Activated T-cell treated with anti-CD3 and anti-CD28 coated beads for 24 hours (primary cell): Measurements from ENCODE around the gene ABI1.
"Not testable (repeated sequence)": the region's sequence is repeated elsewhere in the genome, so short reads cannot be mapped to it uniquely, and the experiment has no call there.

Source experiments
- DNase-seq: peaks from one replicate; pipeline ENCODE4 v3.0.0-alpha.2; 2020; ENCODE audit warnings: low read depth

The ABI1 gene

GRCh38 chr10:26804418-26805393 is 56.1 kb downstream of the ABI1 start:
- DNase-seq, result no peak

DNA sequence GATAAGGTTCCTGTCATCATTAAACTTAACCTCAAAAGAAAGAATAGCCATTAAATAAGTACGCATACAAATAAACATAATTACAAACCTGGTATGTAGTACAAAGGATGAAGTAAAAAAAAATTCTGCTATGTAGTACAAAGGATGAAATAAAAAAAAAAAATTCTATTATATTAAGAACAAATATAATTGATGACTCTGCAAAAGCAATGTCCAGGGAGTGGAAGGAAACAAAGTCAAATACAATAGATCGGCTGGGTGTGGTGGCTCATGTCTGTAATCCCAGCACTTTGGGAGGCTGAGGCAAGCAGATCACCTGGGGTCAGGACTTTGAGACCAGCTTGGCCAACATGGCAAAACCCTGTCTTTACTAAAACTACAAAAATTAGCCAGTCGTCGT is 56.9 kb downstream of the ABI1 start:
- no peak for DNase-seq

DNA sequence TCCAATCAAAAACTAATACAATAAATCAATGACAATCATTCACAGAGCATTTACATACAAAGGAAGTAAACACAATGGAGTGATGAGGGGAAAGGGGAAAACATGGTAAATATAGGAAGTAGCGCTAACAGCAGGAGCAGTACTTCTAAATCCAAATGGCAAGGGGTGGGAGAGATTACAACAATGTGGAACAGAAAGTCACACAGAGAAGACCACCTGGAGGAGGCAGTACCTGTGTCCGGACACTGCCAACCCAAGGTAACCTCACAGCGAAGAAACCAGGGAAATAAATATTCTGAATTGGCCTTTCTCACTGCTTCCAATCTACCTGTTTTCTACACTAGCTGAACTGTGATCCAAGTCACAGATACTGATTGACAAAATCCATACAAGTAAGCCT is 58.2 kb downstream of the ABI1 start:
- no peak for DNase-seq

DNA sequence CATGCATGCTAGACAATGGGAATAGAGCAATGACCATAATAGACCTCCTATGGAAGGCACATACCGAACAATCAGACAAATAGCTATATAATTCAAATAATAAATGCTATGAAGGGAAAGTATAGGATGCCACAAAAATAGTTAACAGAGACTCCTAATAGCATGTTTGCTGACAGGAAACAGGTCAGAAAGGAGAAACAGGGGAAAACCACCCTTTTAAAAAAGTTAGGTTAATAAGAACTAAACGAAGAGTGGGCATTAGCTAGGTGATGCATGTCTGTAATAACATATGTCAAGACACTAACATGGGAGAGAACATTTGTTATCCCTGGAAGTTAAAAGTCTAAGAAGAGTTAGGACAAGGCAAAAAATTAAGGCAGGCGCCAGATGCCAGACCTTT is 58.9 kb downstream of the ABI1 start:
- DNase-seq, result no peak

- no peak for DNase-seq
Measured at GRCh38 chr10:26801274-26801673, 59.5 kb downstream of the ABI1 start.

DNA sequence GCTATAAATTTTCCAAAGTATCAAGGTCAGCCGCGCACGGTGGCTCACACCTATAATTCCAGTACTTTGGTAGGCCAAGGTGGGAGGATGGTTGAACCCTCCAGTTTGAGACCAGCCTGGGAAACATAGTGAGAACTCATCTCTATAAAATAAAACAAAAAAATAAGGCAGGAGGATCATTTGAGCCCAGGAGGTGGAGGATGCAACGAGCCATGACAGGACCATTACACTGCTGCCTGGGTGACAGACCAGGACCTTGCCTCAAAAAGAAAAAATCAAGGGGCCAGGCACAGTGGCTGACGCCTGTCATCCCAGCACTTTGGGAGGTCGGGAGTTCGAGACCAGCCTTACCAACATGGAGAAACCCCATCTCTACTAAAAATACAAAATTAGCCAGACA is 60.3 kb downstream of the ABI1 start:
- no peak for DNase-seq

DNA sequence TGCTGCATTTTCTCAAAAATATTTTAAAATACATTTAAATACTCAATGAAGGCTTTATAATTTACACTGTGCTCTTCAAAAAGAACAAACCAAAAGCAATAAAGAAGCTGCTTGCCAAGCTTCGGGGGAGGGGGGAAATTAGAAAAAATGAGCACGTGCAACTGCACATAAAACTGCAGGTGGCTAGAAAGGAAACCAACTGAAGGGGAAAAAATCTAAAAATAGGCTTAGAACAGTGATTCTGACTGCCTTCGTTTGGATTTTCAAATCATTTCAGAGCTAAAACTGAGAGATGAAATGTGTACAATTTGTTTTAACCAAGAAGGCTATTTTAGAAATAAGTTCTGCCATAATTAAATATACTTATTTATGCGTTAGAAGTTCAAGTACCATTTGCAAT is 61.4 kb downstream of the ABI1 start:
- no peak for DNase-seq

GRCh38 chr10:26798298-26798697 is 62.5 kb downstream of the ABI1 start:
- DNase-seq, result no peak

- DNase-seq, result no peak
Measured at GRCh38 chr10:26797340-26797739, 63.4 kb downstream of the ABI1 start.

DNA sequence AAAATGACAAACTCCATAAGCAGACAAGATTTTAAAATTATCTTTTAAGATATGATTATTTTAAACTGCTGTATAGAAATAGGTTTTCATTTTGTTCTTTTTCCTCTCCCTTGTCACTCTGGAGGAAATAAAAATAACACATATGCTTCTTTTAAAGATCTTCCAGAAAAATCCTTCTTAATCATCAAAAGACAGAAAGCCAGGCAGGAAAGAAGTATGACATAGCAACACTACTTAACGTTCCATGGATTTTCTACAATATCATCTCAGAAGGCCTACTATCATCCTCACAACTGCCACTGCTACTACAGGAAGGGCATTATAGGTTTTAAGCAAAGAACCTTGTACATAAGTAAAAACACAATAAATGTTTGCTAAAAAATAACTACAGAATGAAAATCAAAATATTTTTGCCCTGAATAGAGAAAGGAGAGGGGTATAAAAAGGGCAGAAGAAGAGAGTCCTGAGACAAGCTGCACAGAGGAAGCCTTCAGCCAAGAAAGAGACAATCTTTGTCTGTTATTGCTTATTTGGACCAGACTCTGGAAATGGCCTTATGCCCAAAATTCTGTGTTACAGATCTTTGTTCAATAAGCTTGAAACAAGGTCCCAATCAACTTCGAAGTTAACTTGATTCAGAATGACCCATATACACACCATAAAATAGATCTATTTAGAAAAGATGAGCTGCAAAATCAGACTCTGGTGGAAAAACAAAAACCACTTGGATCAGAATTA is 67.8 kb downstream of the ABI1 start:
- DNase-seq, result no peak

- DNase-seq, result no peak
Measured at GRCh38 chr10:26790221-26790995, 70.3 kb downstream of the ABI1 start.

- DNase-seq, result not testable (repeated sequence)
Measured at GRCh38 chr10:26789779-26790178, 71.0 kb downstream of the ABI1 start.

- no peak for DNase-seq
Measured at GRCh38 chr10:26787362-26787761, 73.4 kb downstream of the ABI1 start.

GRCh38 chr10:26781797-26782196 is 79.0 kb downstream of the ABI1 start:
- DNase-seq, result no peak

GRCh38 chr10:26780793-26781601 is 79.8 kb downstream of the ABI1 start:
- DNase-seq, result no peak

GRCh38 chr10:26780106-26780792 is 80.5 kb downstream of the ABI1 start:
- no peak for DNase-seq

DNA sequence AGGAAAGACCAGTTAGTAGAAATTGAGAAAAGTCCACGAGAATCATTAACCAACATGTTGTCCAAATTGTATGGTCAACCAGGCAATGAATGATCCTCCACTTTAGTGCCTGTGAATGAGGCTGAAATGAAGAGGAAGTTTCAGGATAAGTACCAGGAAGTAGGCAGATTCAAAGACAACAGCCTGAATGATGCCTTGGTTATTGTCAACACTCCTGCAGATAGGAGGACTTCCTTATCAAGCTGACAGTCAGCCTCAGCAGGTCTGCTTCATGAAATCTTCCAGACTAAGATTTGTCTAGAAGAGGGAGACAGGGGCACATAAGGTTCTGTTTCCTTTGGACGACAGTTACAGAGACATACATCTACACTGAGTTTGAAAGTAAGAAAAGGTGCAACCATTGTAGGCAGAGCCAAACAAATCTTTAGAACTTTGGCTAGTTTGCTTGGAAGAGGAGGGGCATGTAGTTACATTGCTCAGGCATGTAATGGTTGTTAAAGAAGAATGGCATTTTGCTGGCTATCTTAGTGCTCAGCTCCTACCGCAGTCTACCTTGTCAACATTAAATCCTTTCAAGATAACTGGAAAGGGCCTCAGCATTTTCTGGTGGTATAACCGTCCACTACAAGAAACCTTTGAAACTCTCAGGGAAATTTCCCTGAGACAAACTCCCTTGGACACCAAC is 81.4 kb downstream of the ABI1 start:
- DNase-seq, result no peak

DNA sequence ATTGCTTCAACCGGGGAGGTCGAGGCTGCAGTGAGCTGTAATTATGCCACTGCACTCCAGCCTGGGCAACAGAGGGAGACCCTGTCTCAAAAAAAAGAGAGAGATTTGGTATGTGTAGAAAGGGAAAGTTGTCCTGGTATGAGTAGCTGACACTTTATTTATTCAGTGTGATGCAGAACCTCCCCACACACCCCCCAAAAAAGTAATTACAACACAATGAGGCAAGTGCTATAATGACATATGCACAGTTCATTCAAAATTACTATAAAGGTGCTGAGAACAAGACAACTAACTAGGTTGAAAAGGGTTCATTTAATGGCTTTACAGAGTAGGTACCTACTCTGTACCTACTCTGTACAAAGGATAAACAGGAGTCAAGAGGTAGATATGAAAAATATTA is 83.1 kb downstream of the ABI1 start:
- no peak for DNase-seq

GRCh38 chr10:26776258-26776657 is 84.5 kb downstream of the ABI1 start:
- DNase-seq, result no peak

DNA sequence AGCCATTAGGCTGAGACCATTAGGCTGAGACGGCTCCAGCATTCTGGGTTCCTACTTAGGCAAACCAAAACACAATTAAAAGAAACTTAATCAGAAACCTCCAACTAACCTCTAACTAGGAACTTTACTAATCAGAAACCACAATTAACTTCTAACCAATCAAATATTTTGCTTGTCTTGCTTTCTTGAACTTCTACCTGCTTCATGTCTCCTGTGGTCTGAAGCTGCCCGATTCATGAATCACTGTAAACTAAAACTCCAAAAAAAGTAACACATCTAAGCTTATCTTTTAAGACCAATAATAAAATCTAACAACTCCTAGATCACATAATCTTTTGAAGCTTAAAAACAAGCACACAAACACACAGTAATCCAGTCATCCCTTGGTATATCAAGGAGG is 87.1 kb downstream of the ABI1 start:
- DNase-seq, result no peak
